CD8-positive, alpha-beta memory T cell (primary cell): ENCODE measurements around the gene DCUN1D5. TPM values are rescaled to one million over a fixed set of nuclear protein-coding genes. Genes with fewer than 3 reads are reported as not detected.

Experiments
- CTCF ChIA-PET: fragments of 350-600 bp; sonication (Branson Sonifier 250); formaldehyde crosslinking; loops from one replicate; lab custom pipeline; 2021; ENCODE audit warnings: antibody characterized with exemption; lab: Charles Lee
- POLR2A ChIA-PET: fragments of 350-600 bp; sonication (Branson Sonifier 250); formaldehyde crosslinking; loops from one replicate; lab custom pipeline; 2021; ENCODE audit warnings: antibody characterized with exemption; lab: Charles Lee
- DNase-seq, 5 donors: peaks; one replicate each; pipeline versions ENCODE4 v3.0.0 to v3.0.0-alpha.2; 2020 to 2022; ENCODE audit warnings: mixed read lengths in 1 of 5
- H3K27ac ChIP-seq: one replicate; pipeline ENCODE4 v1.7.0; 2013; ENCODE audit warnings: low read depth, mild to moderate bottlenecking, low read length, moderate library complexity
- H3K27me3 ChIP-seq: 2 replicates; pipeline ENCODE4 v1.7.0; 2013; ENCODE audit warnings: low read length, mild to moderate bottlenecking; ENCODE audit not compliant: insufficient read depth, poor library complexity, severe bottlenecking
- H3K36me3 ChIP-seq: 2 replicates; pipeline ENCODE4 v1.7.0; 2013; ENCODE audit warnings: mild to moderate bottlenecking, low read length, moderate library complexity; ENCODE audit not compliant: insufficient read depth
- H3K4me1 ChIP-seq: 2 replicates; pipeline ENCODE4 v1.7.0; 2013; ENCODE audit warnings: mild to moderate bottlenecking, low read length, moderate library complexity; ENCODE audit not compliant: insufficient read depth
- H3K4me3 ChIP-seq: 2 replicates; pipeline ENCODE4 v1.7.0; 2013; ENCODE audit warnings: mild to moderate bottlenecking, low read length
- H3K9me3 ChIP-seq: 2 replicates; pipeline ENCODE4 v1.7.0; 2013; ENCODE audit warnings: mild to moderate bottlenecking, low read length
- H3K27ac Mint-ChIP-seq, 8 donors: one replicate each; pipeline ENCODE4 v1.8.0; 2020 to 2021; ENCODE audit warnings: mixed read lengths in 8 of 8, mild to moderate bottlenecking in 6 of 8, inconsistent platforms in 3 of 8, moderate library complexity in 3 of 8
- H3K27me3 Mint-ChIP-seq, 2 donors: one replicate each; pipeline ENCODE4 v1.8.0; 2020 to 2021; ENCODE audit warnings: mixed read lengths in 2 of 2, mild to moderate bottlenecking in 1 of 2, moderate library complexity in 1 of 2
- H3K36me3 Mint-ChIP-seq, 3 donors: one replicate each; pipeline ENCODE4 v1.8.0; 2020 to 2021; ENCODE audit warnings: mixed read lengths in 3 of 3, inconsistent platforms in 1 of 3, mild to moderate bottlenecking in 1 of 3
- H3K4me1 Mint-ChIP-seq, 3 donors: one replicate each; pipeline ENCODE4 v1.8.0; 2020 to 2021; ENCODE audit warnings: mixed read lengths in 3 of 3, inconsistent platforms in 1 of 3, mild to moderate bottlenecking in 1 of 3
- H3K4me3 Mint-ChIP-seq, 7 donors: one replicate each; pipeline ENCODE4 v1.8.0; 2020 to 2021; ENCODE audit warnings: mixed read lengths in 7 of 7, mild to moderate bottlenecking in 6 of 7, moderate library complexity in 4 of 7, inconsistent platforms in 2 of 7
- H3K9me3 Mint-ChIP-seq, 5 donors: one replicate each; pipeline ENCODE4 v1.8.0; 2020 to 2022; ENCODE audit warnings: mixed read lengths in 5 of 5, mild to moderate bottlenecking in 3 of 5, moderate library complexity in 2 of 5, inconsistent platforms in 1 of 5
- polyA plus RNA-seq: library from polyadenylated mRNA; unstranded; fragments of 300-500 nt; fragmentation: Illumina TruSeq; gene quantifications from one replicate; pipeline ENCODE4 v1.2.3, GENCODE V29; 2021
- total RNA-seq, 2 experiments: library from RNA; stranded (reverse); gene quantifications; one replicate each; pipeline ENCODE4 v1.2.3, GENCODE V29; 2021

The DCUN1D5 gene
- total and polyA plus RNA-seq, 3 experiments from 2014 or later, result 27.6 to 84.8 (median 84.2) TPM

GRCh38 chr11:103053997-103054396 lies 38.0 kb downstream of the DCUN1D5 start:
- Mint-ChIP-seq H3K4me3 (no peak overlapping the region), H3K27ac (no peak overlapping the region), H3K27me3 (no peaks in the 10 kb centered on the region), H3K9me3 (no peaks in the 10 kb centered on the region), H3K36me3 (peaks cover 0 to 10% (median 2%) of the 10 kb centered on the region in 3 donors), H3K4me1 (peaks cover 0 to 2% (median 0%) of the 10 kb centered on the region in 3 donors)
- DNase-seq, result no peak
- H3K36me3 ChIP-seq, result no peaks in the 10 kb centered on the region
- H3K27ac ChIP-seq, result no peak overlapping the region
- no peak overlapping the region for H3K4me3 ChIP-seq
- POLR2A ChIA-PET, result no interaction called here
- H3K9me3 ChIP-seq, result no peaks in the 10 kb centered on the region
- H3K27me3 ChIP-seq, result no peaks in the 10 kb centered on the region
- CTCF ChIA-PET, result interaction anchor here (1.3 kb wide), 1 partner anchor 18 kb away, joined by 5 read pairs; no protein-coding TSS in a partner anchor
- no peaks in the 10 kb centered on the region for H3K4me1 ChIP-seq

DNA sequence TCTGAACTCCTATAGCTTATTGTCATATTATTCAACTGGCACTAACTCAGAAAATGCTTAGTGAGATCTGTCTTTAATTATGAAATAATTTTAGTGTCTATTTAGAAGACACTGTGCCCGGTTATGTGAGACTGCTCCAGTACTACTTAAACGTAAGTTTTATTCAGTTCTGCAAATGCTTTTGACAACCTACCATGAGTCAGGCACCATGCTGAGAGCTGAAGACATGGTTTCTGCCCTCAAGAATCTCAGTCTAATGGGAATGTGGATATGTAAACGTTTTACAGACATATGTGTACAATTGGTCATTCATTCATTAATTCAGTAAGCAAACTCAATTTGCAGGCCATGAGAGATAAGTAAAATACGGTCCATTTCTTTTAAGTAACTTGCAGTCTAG lies 40.0 kb downstream of the DCUN1D5 start:
- Histone ChIP-seq H3K4me1 (no peaks in the 10 kb centered on the region), H3K27ac (no peak overlapping the region), H3K9me3 (no peaks in the 10 kb centered on the region), H3K4me3 (no peak overlapping the region), H3K27me3 (no peaks in the 10 kb centered on the region), H3K36me3 (no peaks in the 10 kb centered on the region)
- peaks cover 0 to 2% (median 0%) of the 10 kb centered on the region in 3 donors for H3K4me1 Mint-ChIP-seq
- H3K36me3 Mint-ChIP-seq, result peaks cover 0 to 2% (median 2%) of the 10 kb centered on the region in 3 donors
- no peak overlapping the region for H3K4me3 Mint-ChIP-seq
- H3K27ac Mint-ChIP-seq, result no peak overlapping the region
- H3K27me3 Mint-ChIP-seq, result peaks cover 0 to 4% of the 10 kb centered on the region in 2 donors
- DNase-seq, result no peak
- H3K9me3 Mint-ChIP-seq, result no peaks in the 10 kb centered on the region
- ChIA-PET POLR2A (no interaction called here), CTCF (no interaction called here)

GRCh38 chr11:103051151-103051801 lies 40.7 kb downstream of the DCUN1D5 start:
- H3K27me3 ChIP-seq, result no peaks in the 10 kb centered on the region
- peaks cover 0 to 7% of the 10 kb centered on the region in 2 donors for H3K27me3 Mint-ChIP-seq
- POLR2A ChIA-PET, result no interaction called here

DNA sequence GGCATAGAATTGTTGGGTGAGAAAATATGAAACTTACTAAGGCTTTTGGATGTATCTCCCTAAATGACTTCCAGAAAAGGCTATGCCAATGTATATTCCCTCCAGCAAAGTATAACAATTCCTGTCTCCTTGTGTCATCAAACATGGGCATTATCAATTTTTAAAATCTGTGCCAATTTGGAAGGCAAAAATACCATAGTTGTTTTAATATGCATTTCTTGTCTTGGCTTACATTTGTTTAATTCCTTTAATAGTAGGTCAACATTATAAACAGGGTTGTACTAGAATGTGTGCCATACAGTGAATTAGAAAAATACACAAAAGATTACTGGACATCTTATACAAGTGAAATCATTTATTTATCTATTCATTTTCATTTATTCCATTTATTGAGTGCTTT lies 41.6 kb downstream of the DCUN1D5 start:
- no peaks in the 10 kb centered on the region for H3K36me3 ChIP-seq
- POLR2A ChIA-PET, result no interaction called here
- H3K4me1 Mint-ChIP-seq, result peaks cover 0 to 2% (median 0%) of the 10 kb centered on the region in 3 donors
- no peaks in the 10 kb centered on the region for H3K27me3 ChIP-seq
- no peaks in the 10 kb centered on the region for H3K4me1 ChIP-seq
- peaks cover 0 to 2% (median 0%) of the 10 kb centered on the region in 3 donors for H3K36me3 Mint-ChIP-seq
- H3K9me3 ChIP-seq, result no peaks in the 10 kb centered on the region
- no peaks in the 10 kb centered on the region for H3K9me3 Mint-ChIP-seq
- H3K27me3 Mint-ChIP-seq, result peaks cover 0 to 8% of the 10 kb centered on the region in 2 donors
- no peak overlapping the region for H3K27ac Mint-ChIP-seq
- no peak overlapping the region for H3K4me3 ChIP-seq
- no peak overlapping the region for H3K4me3 Mint-ChIP-seq
- DNase-seq, result no peak
- CTCF ChIA-PET, result no interaction called here
- no peak overlapping the region for H3K27ac ChIP-seq

More at GRCh38 chr11:103051151-103051801, 40.7 kb downstream of the DCUN1D5 start:
- Mint-ChIP-seq H3K4me1 (peaks cover 0 to 2% (median 0%) of the 10 kb centered on the region in 3 donors), H3K9me3 (no peaks in the 10 kb centered on the region), H3K27ac (no peak overlapping the region), H3K36me3 (peaks cover 0 to 2% (median 0%) of the 10 kb centered on the region in 3 donors), H3K4me3 (no peak overlapping the region)
- H3K4me1 ChIP-seq, result no peaks in the 10 kb centered on the region
- no peak overlapping the region for H3K4me3 ChIP-seq
- H3K9me3 ChIP-seq, result no peaks in the 10 kb centered on the region
- no peak overlapping the region for H3K27ac ChIP-seq
- no peak for DNase-seq
- H3K36me3 ChIP-seq, result no peaks in the 10 kb centered on the region
- CTCF ChIA-PET, result no interaction called here

GRCh38 chr11:103047837-103048236 lies 44.1 kb downstream of the DCUN1D5 start:
- Histone ChIP-seq H3K27me3 (no peaks in the 10 kb centered on the region), H3K4me3 (no peak overlapping the region), H3K9me3 (no peaks in the 10 kb centered on the region), H3K27ac (no peak overlapping the region), H3K4me1 (no peaks in the 10 kb centered on the region), H3K36me3 (no peaks in the 10 kb centered on the region)
- H3K27ac Mint-ChIP-seq, result no peak overlapping the region
- ChIA-PET POLR2A (no interaction called here), CTCF (no interaction called here)
- H3K4me1 Mint-ChIP-seq, result no peaks in the 10 kb centered on the region
- no peaks in the 10 kb centered on the region for H3K9me3 Mint-ChIP-seq
- H3K4me3 Mint-ChIP-seq, result no peak overlapping the region
- peaks cover 3 to 15% of the 10 kb centered on the region in 2 donors for H3K27me3 Mint-ChIP-seq
- DNase-seq, result no peak
- peaks cover 0 to 2% (median 0%) of the 10 kb centered on the region in 3 donors for H3K36me3 Mint-ChIP-seq

DNA sequence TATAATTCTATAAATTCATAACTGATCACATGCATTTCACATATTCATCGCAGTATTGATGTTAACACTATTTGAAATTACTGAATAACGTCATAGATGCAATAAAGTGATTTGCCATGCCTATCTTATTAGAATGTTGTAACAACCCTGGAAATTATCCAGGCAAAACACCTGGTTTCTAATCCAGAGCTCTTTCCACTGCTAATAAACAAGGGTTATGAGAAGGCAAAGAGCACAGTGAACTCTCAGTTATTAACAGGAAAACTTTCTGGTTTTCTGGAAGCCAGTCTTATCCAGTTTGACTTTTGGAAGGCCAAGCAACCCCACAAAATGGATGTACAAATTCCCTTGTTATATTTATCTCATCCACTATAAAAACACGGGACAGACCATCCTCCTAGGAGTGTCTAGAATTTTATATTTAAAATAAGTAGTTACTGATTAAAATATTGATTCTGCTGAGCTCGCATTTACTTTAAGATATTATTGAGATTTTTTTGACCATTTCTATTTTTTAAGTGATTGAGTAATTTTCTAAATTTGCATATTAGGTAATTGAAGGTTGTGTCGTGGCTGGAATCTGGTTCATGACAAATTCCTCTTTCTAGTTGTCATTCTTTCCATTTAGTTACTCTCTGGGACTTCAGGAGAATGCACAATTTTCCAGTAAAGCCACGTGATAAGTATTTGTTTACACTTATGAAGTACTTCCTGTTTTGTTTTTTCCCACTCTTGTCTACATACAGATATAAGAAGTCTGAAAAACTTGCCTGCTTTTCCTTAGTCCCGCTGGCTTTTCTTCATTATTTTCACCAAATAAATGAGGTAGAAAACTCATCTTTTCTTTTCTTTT lies 47.9 kb downstream of the DCUN1D5 start:
- H3K4me1 Mint-ChIP-seq, result no peaks in the 10 kb centered on the region
- Histone ChIP-seq H3K27me3 (no peaks in the 10 kb centered on the region), H3K27ac (no peak overlapping the region), H3K4me3 (no peak overlapping the region), H3K9me3 (no peaks in the 10 kb centered on the region), H3K4me1 (no peaks in the 10 kb centered on the region), H3K36me3 (no peaks in the 10 kb centered on the region)
- H3K4me3 Mint-ChIP-seq, result no peak overlapping the region
- peaks cover 3 to 15% of the 10 kb centered on the region in 2 donors for H3K27me3 Mint-ChIP-seq
- POLR2A ChIA-PET, result no interaction called here
- CTCF ChIA-PET, result no interaction called here
- H3K9me3 Mint-ChIP-seq, result no peaks in the 10 kb centered on the region
- no peaks in the 10 kb centered on the region for H3K36me3 Mint-ChIP-seq
- no peak overlapping the region for H3K27ac Mint-ChIP-seq
- DNase-seq, result no peak

GRCh38 chr11:103042161-103042560 lies 49.8 kb downstream of the DCUN1D5 start:
- ChIA-PET POLR2A (no interaction called here), CTCF (no interaction called here)
- Histone ChIP-seq H3K9me3 (no peaks in the 10 kb centered on the region), H3K4me3 (no peak overlapping the region), H3K4me1 (no peaks in the 10 kb centered on the region), H3K27me3 (no peaks in the 10 kb centered on the region), H3K27ac (no peak overlapping the region), H3K36me3 (no peaks in the 10 kb centered on the region)
- Mint-ChIP-seq H3K27me3 (peaks cover 3 to 11% of the 10 kb centered on the region in 2 donors), H3K4me3 (no peak overlapping the region), H3K4me1 (no peaks in the 10 kb centered on the region), H3K9me3 (no peaks in the 10 kb centered on the region), H3K36me3 (no peaks in the 10 kb centered on the region), H3K27ac (no peak overlapping the region)
- DNase-seq, result no peak
